ENCODE data around the gene TADA1.
"Not testable (repeated sequence)": the region's sequence is repeated elsewhere in the genome, so short reads cannot be mapped to it uniquely, and the experiment has no call there.

Gene TADA1

GRCh38 chr1:166840309-166841274 lies 35.5 kb downstream of the TADA1 start:
- peak; percentile 43 for DNase-seq

GRCh38 chr1:166839600-166840308 lies 36.3 kb downstream of the TADA1 start:
- peak; percentile 12 for DNase-seq

DNA sequence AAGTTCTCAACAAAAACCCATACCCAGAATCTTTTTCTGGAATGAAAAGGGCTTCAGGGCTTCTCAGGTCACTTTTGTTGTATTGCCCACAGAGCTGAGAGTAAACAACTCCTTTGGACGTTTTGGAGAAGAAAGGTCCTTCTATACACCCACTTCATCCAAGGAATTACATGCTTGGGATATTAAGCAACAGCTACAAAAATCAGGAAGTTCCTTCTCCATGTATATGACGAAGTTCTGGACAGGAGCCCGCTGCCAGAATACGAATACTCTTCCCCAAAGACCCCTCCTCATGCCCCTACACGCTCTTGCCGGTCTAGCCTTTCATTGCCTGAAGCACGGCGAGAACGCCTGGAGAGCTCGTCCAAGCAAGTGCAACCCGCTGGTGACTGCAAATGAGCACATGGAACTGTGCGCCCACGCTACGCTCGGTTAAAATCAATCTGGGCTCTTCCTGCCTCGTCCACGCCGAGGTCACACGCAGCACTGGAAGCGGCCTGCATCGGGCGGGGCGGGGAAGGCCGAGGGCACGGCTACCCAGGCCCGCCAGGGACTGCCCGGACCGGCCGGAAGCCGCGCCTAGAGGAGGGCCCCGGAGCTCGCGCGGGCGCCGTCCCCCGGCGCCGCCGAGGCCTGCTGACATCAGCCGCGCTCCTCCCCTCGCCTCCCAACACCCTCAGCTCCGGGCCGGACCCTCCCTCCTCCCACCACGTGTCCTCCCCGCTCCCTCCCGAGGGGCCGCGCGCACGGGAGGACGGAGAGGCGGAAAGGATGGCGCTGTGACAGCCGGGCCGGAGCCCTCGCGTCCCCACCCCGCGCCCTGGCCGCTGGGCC lies 37.1 kb downstream of the TADA1 start, which contains the start of gene POGK:
TSS of gene POGK (plus strand) at position 710 of the 834 bp plus-strand sequence. CDS start 1,482 bp downstream, outside the sequence.
- DNase-seq, result peak; percentile 76

- DNase-seq, result no peak
These were observed 39.3 kb downstream of the TADA1 start for GRCh38 chr1:166836733-166837132.

GRCh38 chr1:166829762-166830161 lies 46.3 kb downstream of the TADA1 start:
- not testable (repeated sequence) for DNase-seq

- no peak for DNase-seq
These were observed 48.6 kb downstream of the TADA1 start for GRCh38 chr1:166827426-166827825.

- no peak for DNase-seq
These were observed 53.7 kb downstream of the TADA1 start for GRCh38 chr1:166822385-166822784.

DNA sequence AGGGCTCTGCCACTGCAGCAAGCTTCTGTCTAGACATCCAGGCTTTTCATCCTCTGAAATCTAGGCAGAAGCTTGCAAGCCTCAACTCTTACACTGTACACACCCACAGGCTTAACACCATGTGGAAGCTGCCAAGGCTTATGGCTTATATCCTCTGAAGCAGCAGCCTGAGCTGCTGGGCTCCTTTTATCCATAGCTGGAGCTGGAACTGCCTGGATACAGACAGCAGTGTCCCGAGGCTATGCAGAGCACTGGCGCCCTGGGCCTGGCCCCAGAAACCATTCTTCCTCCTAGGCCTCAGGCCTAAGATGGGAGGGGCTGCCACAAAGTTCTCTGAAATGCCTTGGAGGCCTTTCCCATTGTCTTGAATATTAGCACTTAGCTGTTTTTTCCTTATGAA lies 56.1 kb downstream of the TADA1 start:
- DNase-seq, result no peak

GRCh38 chr1:166814611-166815010 lies 61.5 kb downstream of the TADA1 start:
- no peak for DNase-seq

GRCh38 chr1:166813508-166814223 lies 62.4 kb downstream of the TADA1 start:
- DNase-seq, result no peak

- DNase-seq, result no peak
These were observed 64.4 kb downstream of the TADA1 start for GRCh38 chr1:166811691-166812090.

- DNase-seq, result no peak
These were observed 67.1 kb downstream of the TADA1 start for GRCh38 chr1:166808952-166809351.
